GM10847 (cell line): ENCODE measurements around the gene B4GALT3.

Source experiments
- POLR2A ChIP-seq: IDR thresholded peaks from 2 replicates; pipeline ENCODE4 v1.6.1; 2011; ENCODE audit not compliant: insufficient read length; ENCODE audit errors: extremely low read depth

B4GALT3 gene

GRCh38 chr1:161196521-161197451, 19.5 kb upstream of the B4GALT3 start:
- no peak for TF ChIP-seq POLR2A

GRCh38 chr1:161196111-161196510, 18.8 kb upstream of the B4GALT3 start:
- TF ChIP-seq POLR2A = no peak

GRCh38 chr1:161195171-161195570, 17.9 kb upstream of the B4GALT3 start:
- no peak for TF ChIP-seq POLR2A

GRCh38 chr1:161193561-161194235, 16.4 kb upstream of the B4GALT3 start:
- no peak for TF ChIP-seq POLR2A

GRCh38 chr1:161192476-161193465, 15.5 kb upstream of the B4GALT3 start:
- TF ChIP-seq POLR2A = no peak

DNA sequence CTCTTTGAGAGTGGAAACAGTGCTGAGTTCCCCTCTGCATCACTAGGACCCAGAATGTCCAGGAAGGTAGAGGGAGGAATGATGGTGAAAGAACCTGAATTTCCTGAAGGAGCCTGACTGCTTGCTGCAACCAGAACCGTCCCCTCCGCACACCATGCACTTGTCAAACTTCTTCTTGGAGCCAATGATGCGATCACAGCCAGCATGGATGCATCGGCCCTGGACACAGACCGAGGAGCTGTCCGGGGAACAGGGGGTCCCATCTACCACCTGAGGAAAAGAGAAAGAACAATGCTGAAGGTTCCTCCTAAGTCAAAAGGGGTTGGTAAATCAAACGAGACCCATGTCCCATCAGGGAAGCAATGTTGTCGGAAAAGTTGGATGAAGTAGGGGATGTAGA, 14.7 kb upstream of the B4GALT3 start:
- no peak for TF ChIP-seq POLR2A

- TF ChIP-seq POLR2A = no peak
Observed at GRCh38 chr1:161190962-161191521, 13.7 kb upstream of the B4GALT3 start.

- TF ChIP-seq POLR2A = no peak
Observed at GRCh38 chr1:161189036-161189435, 11.7 kb upstream of the B4GALT3 start.

- TF ChIP-seq POLR2A = no peak
Observed at GRCh38 chr1:161188381-161188780, 11.1 kb upstream of the B4GALT3 start.

DNA sequence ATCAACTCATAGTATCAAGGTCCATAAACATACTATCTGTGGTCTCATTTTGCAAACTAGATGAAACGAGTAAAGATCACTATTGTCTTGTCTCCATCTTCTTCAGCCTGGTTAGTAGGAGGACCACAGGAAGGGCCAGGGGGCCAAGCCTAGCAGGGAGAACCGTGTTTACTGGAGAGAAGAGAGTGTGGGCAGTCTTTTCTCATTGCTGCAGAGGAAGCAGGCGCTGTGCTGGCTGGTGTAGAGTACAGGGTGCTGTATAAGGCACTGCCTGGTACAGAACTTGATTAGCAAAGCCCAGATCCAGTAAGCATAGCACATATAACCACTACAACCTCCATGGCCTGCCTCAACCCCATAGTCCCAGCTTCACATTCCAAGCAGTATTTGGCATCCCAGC, 10.0 kb upstream of the B4GALT3 start:
- no peak for TF ChIP-seq POLR2A

GRCh38 chr1:161185732-161186311, 8.5 kb upstream of the B4GALT3 start:
- TF ChIP-seq POLR2A = no peak

DNA sequence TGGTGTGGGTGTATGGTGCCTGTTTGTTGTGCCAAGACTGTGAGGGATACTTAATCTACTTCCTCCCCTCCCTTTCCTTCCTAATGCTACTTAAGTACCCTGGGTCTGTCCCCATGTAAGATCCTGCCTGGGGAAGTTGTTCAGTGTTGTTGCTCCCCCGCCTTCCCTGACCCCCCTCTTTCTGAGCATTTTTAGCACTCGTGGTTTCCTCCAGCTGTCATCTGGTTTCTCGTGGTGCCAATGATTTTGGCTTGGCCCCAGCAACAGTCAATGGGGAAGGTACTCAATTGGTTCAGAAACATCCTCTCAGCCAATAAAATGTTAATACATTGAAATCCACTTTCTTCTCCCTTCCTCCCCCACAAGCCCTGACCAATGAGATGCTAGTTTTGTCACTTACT, 8.0 kb upstream of the B4GALT3 start:
- no peak for TF ChIP-seq POLR2A

GRCh38 chr1:161182214-161182613, 4.9 kb upstream of the B4GALT3 start:
- TF ChIP-seq POLR2A = no peak

DNA sequence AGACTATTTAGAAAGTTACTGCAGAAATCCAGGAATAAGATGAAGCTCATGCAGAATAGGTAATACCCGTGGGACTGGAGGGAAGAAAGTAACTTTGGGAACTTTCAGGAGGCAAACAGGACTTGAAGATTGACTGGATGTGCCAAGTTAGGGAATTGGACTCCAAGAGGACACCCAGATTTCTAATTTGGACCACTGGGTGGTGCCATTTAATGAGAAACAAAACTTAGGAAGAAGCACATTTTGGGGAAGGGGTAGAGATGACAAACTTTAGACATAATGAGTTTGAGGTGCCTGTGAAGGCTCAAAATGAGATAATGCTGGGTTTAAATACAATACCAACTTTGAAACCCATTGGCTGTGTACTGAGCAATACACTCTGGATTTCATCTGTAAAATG, 3.3 kb upstream of the B4GALT3 start:
- TF ChIP-seq POLR2A = no peak

DNA sequence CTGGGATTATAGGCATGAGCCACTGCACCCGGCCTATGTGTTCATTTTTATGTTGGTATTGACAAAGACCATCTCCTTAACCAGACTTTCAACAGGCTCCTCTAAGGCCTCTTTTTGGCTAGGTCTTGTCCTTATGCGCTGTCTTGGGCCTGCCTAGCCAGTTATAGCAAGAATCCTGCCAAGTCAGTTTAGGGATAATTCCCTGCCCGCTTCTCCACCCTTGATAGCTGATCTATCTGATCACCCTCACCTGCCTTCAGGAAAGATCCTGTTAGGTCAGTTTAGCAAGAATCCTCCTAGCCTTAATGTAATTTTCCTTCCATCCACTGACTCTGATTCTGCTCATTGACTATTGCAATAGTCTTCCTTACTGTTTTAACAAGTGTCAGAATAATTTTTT, 2.4 kb upstream of the B4GALT3 start:
- TF ChIP-seq POLR2A = no peak

DNA sequence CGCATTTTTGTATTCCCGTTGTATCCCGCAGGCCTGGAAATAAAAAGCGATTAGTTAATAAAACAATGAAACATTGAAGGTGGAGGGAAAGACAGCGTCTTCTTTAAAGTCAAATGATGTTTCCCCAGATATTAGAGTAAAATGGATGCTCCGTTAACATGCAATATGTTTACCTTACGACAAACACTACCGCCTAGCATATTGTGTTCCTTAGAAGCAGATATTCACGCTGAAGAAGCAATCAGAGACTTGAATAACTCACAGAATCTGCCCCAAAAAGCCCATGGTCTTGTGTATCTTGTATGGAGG, 583 bp upstream of the B4GALT3 start:
- no peak for TF ChIP-seq POLR2A
